DOHH2 (cell line): ENCODE data around the gene LRRC38.

Experiments used
- H3F3A ChIP-seq: fragments of 200-600 bp; sonication (generic), shearing (Covaris generic); 2 replicates; pipeline ENCODE4 v1.6.0; 2016; ENCODE audit warnings: antibody characterized with exemption, mild to moderate bottlenecking; ENCODE audit not compliant: control insufficient read depth, insufficient read depth
- H3K27ac ChIP-seq: fragments of 200-600 bp; sonication (generic); 2 replicates; pipeline ENCODE4 v1.5.1; 2014; ENCODE audit warnings: low read depth, mild to moderate bottlenecking, low read length, moderate library complexity
- H3K27me3 ChIP-seq: fragments of 200-600 bp; sonication (generic); 2 replicates; pipeline ENCODE4 v1.6.1; 2014; ENCODE audit warnings: mild to moderate bottlenecking, low read length, mixed read lengths; ENCODE audit not compliant: control insufficient read depth
- H3K36me3 ChIP-seq: fragments of 200-600 bp; sonication (generic); 2 replicates; pipeline ENCODE4 v1.6.1; 2014; ENCODE audit warnings: mild to moderate bottlenecking, low read length, moderate library complexity, mixed read lengths; ENCODE audit not compliant: control insufficient read depth
- H3K4me1 ChIP-seq: fragments of 200-600 bp; sonication (generic); 2 replicates; pipeline ENCODE4 v1.6.1; 2014; ENCODE audit warnings: mild to moderate bottlenecking, low read length, mixed read lengths; ENCODE audit not compliant: control insufficient read depth
- H3K4me2 ChIP-seq: fragments of 200-600 bp; sonication (generic); 2 replicates; pipeline ENCODE4 v1.6.0; 2014; ENCODE audit warnings: mild to moderate bottlenecking, low read length, moderate library complexity
- H3K4me3 ChIP-seq: fragments of 200-600 bp; sonication (generic); 2 replicates; pipeline ENCODE4 v1.5.1; 2014; ENCODE audit warnings: mild to moderate bottlenecking, low read length, mixed read lengths
- H3K79me2 ChIP-seq: fragments of 200-600 bp; sonication (generic); 2 replicates; pipeline ENCODE4 v1.6.1; 2014; ENCODE audit warnings: mild to moderate bottlenecking, low read length, mixed read lengths; ENCODE audit not compliant: control insufficient read depth
- H3K9me2 ChIP-seq: fragments of 200-600 bp; sonication (generic); replicated peaks from 2 replicates; pipeline ENCODE4 v1.6.1; 2014; ENCODE audit warnings: mild to moderate bottlenecking, low read length, mixed read lengths; ENCODE audit not compliant: control insufficient read depth
- H3K9me3 ChIP-seq: fragments of 200-600 bp; sonication (generic); 2 replicates; pipeline ENCODE4 v1.6.1; 2014; ENCODE audit warnings: antibody characterized with exemption, low read length, mixed read lengths; ENCODE audit not compliant: control insufficient read depth, insufficient read depth
- H4K20me1 ChIP-seq: fragments of 200-600 bp; sonication (generic); 2 replicates; pipeline ENCODE4 v1.6.0; 2014; ENCODE audit warnings: low read depth, mild to moderate bottlenecking, antibody characterized with exemption, low read length, moderate library complexity; ENCODE audit not compliant: control insufficient read depth, insufficient read depth
- CTCF ChIP-seq: fragments of 200-600 bp; sonication (generic); IDR thresholded peaks from one replicate; pipeline ENCODE4 v1.5.1; 2014; ENCODE audit warnings: antibody characterized with exemption, mild to moderate bottlenecking, low read depth, low read length; ENCODE audit not compliant: poor library complexity, severe bottlenecking
- EZH2phosphoT487 ChIP-seq: fragments of 200-600 bp; sonication (generic); IDR thresholded peaks from 2 replicates; pipeline ENCODE4 v1.6.1; 2017; ENCODE audit warnings: borderline replicate concordance, mild to moderate bottlenecking, antibody characterized with exemption, low read length, moderate library complexity, mixed read lengths

Gene LRRC38

GRCh38 chr1:13483946-13484345, 29.9 kb downstream of the LRRC38 start:
- Histone ChIP-seq H3K4me1 (no peaks in the 10 kb centered on the region), H3K79me2 (no peaks in the 10 kb centered on the region)

GRCh38 chr1:13482600-13482999, 31.2 kb downstream of the LRRC38 start:
- Histone ChIP-seq H4K20me1 (no peaks in the 10 kb centered on the region), H3K9me2 (no peaks in the 10 kb centered on the region), H3K36me3 (no peaks in the 10 kb centered on the region), H3K4me2 (no peak overlapping the region), H3F3A (no peaks in the 10 kb centered on the region), H3K9me3 (no peaks in the 10 kb centered on the region), H3K4me1 (no peaks in the 10 kb centered on the region), H3K4me3 (no peak overlapping the region), H3K79me2 (no peaks in the 10 kb centered on the region), H3K27ac (no peak overlapping the region), H3K27me3 (no peaks in the 10 kb centered on the region)
- TF ChIP-seq EZH2phosphoT487, result no peak
- TF ChIP-seq CTCF, result no peak

More at GRCh38 chr1:13483946-13484345, 29.9 kb downstream of the LRRC38 start:
- Histone ChIP-seq H3K9me2 (no peaks in the 10 kb centered on the region), H3K4me3 (no peak overlapping the region), H3K27me3 (no peaks in the 10 kb centered on the region), H3K36me3 (no peaks in the 10 kb centered on the region), H3K27ac (no peak overlapping the region), H3K4me2 (no peak overlapping the region), H3K9me3 (no peaks in the 10 kb centered on the region), H4K20me1 (no peaks in the 10 kb centered on the region), H3F3A (no peaks in the 10 kb centered on the region)
- no peak for TF ChIP-seq CTCF
- TF ChIP-seq EZH2phosphoT487, result no peak

GRCh38 chr1:13479171-13479856, 34.5 kb downstream of the LRRC38 start:
- no peaks in the 10 kb centered on the region for H3K79me2 ChIP-seq
- no peaks in the 10 kb centered on the region for H3K36me3 ChIP-seq
- H3K27me3 ChIP-seq, result no peaks in the 10 kb centered on the region
- no peaks in the 10 kb centered on the region for H3K9me2 ChIP-seq
- no peak overlapping the region for H3K4me2 ChIP-seq
- no peak overlapping the region for H3K27ac ChIP-seq
- H3K4me3 ChIP-seq, result no peak overlapping the region
- H3K9me3 ChIP-seq, result no peaks in the 10 kb centered on the region
- no peaks in the 10 kb centered on the region for H3F3A ChIP-seq
- TF ChIP-seq EZH2phosphoT487, result no peak
- TF ChIP-seq CTCF, result no peak
- H3K4me1 ChIP-seq, result no peaks in the 10 kb centered on the region
- no peaks in the 10 kb centered on the region for H4K20me1 ChIP-seq
